Sciatic nerve (tissue), 2 donors: ENCODE results near the gene MYO1D. TPM values are rescaled to one million over a fixed set of nuclear protein-coding genes. Genes with fewer than 3 reads are reported as not detected.
"Not testable (repeated sequence)": the region's sequence is repeated elsewhere in the genome, so short reads cannot be mapped to it uniquely, and the experiment has no call there.

Experiments
- ATAC-seq: fragments of 200-7000 bp; cut with Tn5 transposase; one replicate; pipeline ENCODE4 v1.9.1; 2020; ENCODE audit warnings: mild to moderate bottlenecking, moderate library complexity
- DNase-seq: peaks from one replicate; pipeline ENCODE4 v3.0.0-alpha.2; 2020; ENCODE audit warnings: low spot score
- intact Hi-C: fragments of 100-400 bp; cut with DNase I; formaldehyde crosslinking; loops from one replicate; pipeline ENCODE4 v1.14.2; 2022
- total RNA-seq: library from RNA; stranded (reverse); fragmentation: NEBNext Ultra II Directional; extraction: Animal tissue kit (Norgen Biotek cat#: 25700); gene quantifications from one replicate; pipeline ENCODE4 v1.2.1, GENCODE V29; 2021
- donor health status: DM: no; HTN: no; CAD: no.
- donor health status: DM: no; HTN: no; CAD: no.

Gene MYO1D
- total RNA-seq, 1 donor from 2014 or later, result 57.8 TPM

DNA sequence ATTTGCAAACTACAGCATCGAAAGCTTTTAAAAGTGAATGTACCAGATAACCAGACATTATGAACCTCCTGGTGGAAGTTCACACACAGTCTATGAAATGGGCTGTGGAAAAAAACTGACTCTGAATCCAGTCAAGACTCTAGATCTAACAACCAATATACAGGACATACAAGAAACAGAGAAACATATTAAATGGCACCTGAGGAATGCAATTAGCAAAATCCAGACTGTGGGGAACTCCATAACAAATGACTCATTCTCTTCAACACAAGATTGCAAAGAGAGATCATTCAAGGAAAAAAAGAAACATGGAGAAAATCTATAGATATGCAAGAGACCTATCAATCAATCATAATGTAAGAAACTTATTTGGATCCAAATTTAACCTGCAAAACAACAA is 119.0 kb downstream of the MYO1D start:
- intact Hi-C loops, result loop anchor here (1.0 kb wide), 1 partner anchor 280 kb away; no protein-coding TSS in a partner anchor

DNA sequence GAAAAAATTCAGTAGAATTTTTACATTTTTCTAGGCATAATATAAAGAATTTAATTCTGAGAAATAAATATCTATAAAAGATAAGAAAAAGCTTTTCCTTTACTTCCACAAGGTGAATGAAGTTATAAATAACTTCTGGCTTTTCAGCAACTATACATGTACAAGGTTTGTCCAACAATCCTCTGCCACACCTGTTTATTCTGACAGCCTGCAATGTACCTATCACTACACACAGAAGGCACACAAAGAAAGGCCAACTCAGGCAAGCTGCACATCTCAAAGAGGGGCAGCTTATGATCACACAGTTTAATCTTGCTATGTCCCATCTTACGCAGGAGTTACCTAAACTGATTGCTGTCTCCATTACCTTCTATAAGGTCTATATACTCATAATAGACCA is 120.2 kb downstream of the MYO1D start:
- ATAC-seq (no peak), DNase-seq (no peak)
- intact Hi-C loops, result loop anchor here (1.0 kb wide), 1 partner anchor 278 kb away; no protein-coding TSS in a partner anchor

More for the DNA sequence above, 119.0 kb downstream of the MYO1D start:
- DNase-seq, result no peak
- ATAC-seq, result no peak

DNA sequence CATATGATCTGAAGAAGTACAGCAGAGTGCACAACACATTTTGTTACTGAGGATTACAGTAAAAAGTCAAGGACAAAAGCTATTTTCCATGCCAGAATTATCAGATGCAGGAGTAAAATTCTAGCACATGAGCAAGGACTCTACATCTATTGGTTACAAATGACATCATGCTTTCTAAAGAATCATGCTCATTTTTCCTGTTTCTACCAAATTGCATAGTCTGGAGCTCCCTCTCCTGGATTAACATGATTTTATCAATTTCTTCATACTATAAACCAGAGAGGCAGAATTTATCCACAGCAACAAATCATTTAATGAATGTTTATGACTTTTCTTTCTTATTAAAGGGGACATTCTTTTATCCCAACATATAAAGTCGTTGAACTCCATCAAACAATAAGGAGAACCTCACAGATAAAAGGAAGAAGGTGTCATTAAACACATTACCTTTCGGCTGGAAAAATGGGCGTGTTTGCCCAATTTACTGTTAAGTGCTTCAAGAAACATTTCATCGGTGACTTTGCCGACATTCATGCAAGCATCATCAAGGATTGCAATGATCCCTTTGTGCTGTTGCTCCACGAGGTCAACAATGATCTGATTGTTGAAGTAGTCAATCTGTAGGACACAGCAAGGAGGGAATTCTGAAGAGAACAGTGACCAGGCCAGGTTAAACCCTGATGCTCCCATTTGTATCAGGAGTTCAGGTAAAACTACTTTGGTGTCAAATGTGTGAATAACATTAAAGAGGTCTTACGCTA is 121.7 kb downstream of the MYO1D start:
- no peak for DNase-seq
- intact Hi-C loops, result no loop called here

DNA sequence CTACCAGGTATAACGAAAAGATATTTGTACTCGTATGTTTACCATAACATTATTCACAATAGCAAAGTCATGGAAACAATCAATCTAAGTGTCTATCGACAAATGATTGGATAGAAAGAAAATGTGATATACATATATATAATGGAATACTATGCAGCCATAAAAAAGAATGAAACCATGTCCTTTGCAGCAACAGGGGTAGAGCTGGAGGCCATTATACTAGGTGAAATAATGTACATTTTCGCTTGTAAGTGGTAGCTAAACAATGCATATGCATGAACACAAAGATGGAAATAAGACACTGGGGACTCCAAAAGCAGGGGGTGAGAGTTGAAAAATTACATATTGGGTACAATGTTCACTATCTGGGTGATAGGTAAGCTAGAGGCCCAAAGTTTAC is 124.0 kb downstream of the MYO1D start:
- no peak for DNase-seq
- ATAC-seq, result no peak
- intact Hi-C loops, result no loop called here

More for the DNA sequence above, 121.7 kb downstream of the MYO1D start:
- peak; percentile 89 for ATAC-seq

DNA sequence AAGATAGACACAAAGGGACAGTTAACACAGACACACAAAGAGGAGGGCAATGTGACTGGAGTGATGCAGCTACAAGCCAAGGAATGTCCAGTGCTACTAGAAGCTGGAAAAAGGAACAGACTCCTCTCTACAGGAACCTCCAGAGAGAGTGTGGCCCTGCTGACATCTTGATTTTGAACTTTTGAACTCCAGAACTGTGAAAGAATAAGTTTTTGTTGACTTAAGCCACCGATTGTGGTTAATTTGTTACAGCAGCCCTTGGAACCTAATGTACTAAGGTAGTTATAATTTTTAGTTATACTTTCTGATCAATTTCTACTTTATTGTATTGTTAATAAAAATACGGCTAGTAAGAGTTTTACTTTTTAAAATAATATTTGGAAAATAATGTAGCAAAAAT is 129.1 kb downstream of the MYO1D start:
- no peak for DNase-seq
- intact Hi-C loops, result no loop called here
- no peak for ATAC-seq

DNA sequence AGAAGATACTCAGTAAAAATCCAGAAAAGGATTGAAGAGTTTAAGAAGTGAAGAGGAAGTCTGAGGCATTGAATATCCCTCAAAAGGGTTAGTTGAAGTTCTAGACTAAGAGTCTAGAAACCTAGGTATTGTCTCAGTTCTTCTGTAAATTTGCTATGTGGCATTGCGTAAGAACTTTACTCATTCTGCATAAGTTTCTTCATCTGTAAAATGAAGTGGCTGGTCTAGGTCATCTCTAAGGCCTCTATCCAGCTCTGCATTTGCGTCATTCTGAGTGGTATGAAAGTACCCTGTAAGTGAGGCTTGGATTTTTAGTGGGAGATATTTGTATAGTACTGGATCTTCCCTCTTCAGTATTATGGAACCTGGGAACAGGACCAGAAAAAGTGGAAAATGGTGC is 130.2 kb downstream of the MYO1D start:
- DNase-seq (no peak), ATAC-seq (no peak)
- intact Hi-C loops, result no loop called here

DNA sequence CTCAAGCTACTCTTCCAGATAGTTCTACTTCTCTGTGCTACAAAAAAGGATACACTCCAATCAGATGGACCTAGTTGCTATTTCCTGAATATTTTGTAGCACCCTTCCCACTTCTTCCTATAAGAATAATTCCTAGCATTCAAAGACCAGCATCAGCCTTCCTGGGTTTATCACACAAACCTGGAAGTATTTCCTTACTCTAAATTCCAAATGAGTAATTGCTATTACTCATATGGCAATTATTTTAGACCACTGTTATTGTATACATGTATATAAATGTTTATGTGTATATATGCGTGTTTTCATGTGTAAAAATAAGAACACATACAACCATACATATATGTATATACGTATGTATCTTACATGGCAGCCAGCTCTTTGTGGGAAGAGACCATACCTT is 130.6 kb downstream of the MYO1D start:
- DNase-seq (no peak), ATAC-seq (no peak)
- intact Hi-C loops, result no loop called here

DNA sequence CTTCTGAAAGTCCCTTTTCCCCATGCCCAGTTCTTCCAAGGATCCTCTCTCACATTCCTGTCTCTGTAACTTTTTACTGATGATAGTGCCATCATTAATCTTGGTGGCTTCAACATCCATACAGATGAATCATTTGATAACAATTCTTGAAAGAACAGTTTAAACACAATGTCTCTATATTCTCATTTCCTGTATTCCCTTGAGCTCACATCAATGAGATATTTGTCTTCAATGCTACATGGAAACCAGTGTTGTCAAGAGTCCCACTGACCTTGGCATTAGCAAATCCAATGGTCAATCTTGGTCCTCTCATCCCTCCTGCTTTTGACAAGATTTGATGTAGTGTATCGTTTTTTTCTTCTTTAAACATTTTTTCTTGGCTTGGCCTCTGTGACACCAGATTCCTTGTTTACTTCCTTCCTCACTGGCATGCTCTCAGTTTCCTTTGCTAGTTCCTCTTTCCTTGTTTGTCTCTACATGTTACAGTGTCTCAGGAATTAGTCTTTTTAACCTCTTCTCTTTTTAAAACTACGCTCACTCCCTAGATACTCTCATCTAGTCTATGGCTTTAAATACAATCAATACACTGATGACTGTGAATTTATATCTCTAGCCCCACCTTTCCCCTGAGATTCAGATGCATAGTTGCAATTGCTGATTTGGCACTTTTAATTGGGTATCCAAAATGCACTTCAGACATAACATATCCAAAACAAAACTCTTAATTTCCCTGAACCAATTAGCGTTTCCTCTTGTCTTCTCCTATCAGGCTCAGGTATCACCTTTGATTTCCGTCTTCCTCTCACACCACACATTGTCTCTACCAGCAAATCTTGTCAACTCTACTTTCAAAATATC is 134.0 kb downstream of the MYO1D start:
- ATAC-seq (no peak), DNase-seq (no peak)
- intact Hi-C loops, result no loop called here

DNA sequence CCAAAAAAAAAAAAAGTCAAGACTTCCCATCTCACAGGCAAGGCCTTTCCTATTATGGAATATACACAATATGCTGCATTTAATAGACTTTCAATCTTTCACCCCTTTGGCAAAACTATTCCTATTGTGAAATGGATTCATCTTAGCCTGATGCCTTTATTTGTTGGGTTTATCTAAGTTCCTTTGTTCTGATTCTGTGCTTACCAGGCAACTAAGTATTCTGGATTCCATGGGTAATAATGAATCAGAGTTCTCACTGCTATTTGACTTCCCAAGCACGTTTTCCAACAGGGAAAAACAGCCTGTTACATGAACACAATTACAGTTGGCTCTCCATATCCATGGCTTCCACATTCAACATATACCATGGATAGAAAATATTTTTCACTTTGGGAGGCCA is 135.5 kb downstream of the MYO1D start:
- intact Hi-C loops, result no loop called here
- ATAC-seq (no peak), DNase-seq (no peak)

DNA sequence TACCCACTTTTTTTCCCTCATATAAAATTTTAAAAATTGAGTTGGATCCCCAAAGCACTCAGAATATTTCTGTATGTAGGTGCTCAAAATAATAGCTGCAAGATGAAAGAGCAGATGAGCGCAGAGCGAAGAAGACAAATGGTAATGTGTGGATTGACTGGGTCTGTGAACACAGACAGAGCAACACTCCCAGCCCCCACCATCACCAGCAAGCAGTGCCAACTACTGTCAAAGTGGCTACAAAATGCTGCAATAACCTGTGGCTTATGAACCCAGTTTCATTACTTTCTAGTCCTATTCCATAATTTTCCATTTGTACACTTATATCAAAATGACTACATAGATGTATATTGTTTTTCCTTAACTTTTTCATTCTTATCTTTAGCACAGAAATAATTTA is 137.2 kb downstream of the MYO1D start:
- DNase-seq (no peak), ATAC-seq (no peak)
- intact Hi-C loops, result no loop called here

DNA sequence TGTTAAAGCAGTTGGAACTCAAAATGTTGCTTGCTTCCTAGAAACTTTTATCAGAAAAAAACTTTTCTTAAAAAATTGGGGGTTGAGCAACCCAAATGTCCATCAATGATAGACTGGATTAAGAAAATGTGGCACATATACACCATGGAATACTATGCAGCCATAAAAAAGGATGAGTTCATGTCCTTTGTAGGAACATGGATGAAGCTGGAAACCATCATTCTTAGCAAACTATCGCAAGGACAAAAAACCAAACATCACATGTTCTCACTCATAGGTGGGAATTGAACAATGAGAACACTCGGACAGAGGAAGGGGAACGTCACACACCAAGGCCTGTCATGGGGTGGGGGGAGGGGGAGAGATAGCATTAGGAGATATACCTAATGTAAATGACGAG is 137.8 kb downstream of the MYO1D start:
- intact Hi-C loops, ATAC-seq, DNase-seq: not testable (repeated sequence)

DNA sequence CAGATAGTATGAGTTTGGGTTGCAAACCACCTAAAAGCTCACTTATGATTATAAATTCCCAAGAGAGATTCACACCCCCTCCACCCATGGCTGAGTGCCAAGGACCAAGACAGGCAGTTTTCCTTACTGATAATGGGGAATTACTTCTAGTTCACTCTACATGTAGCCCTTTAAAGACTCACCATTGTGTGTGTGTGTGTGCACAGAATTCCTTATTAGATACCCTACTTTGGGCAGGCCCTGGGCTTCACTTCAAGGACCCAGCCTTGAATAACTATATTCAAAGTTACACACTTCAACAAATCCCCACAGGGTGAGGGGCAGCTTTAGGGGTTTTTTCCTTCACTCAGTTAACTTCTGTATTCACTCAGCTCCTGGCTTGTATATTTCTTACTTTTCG is 143.5 kb downstream of the MYO1D start:
- intact Hi-C loops, result no loop called here
- ATAC-seq (no peak), DNase-seq (no peak)

DNA sequence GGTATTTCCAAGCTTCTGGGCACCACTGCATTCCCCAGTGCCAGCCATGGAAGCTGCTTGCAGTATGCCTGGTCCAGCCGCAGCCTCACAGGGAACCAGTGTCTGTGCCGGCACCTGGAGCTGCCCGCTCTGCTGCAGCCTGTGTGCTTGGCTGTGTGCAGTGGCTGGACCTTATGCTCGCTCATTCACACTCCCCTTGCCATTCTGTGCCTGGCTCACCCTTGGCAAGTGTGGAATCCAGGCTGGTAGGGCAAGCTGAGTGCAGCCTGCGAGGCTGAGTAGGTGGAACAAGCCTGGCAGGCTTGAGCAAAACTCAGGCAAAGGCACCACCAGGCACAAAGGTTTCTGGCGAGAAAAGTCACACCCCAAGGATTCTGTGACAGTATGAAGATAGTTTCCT is 144.0 kb downstream of the MYO1D start:
- intact Hi-C loops, result no loop called here

DNA sequence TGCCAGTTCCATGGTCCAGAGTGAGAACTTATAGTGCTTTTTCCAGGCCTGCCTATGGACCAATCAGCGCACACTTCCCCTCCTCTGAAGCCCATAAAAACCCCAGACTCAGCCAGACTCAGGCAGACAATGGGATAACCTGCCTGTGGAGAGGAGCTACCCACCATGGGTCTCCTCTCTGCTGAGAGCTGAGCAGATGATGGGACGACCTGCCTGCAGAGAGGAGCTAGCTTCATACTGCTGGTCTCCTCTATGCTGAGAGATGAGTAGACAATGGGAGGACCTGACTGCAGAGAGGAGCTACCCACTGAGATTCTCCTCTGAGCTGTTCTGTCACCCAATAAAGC is 144.7 kb downstream of the MYO1D start:
- no peak for DNase-seq
- ATAC-seq, result no peak
- intact Hi-C loops, result no loop called here

More for the DNA sequence above, 144.0 kb downstream of the MYO1D start:
- DNase-seq, result no peak
- ATAC-seq, result no peak

DNA sequence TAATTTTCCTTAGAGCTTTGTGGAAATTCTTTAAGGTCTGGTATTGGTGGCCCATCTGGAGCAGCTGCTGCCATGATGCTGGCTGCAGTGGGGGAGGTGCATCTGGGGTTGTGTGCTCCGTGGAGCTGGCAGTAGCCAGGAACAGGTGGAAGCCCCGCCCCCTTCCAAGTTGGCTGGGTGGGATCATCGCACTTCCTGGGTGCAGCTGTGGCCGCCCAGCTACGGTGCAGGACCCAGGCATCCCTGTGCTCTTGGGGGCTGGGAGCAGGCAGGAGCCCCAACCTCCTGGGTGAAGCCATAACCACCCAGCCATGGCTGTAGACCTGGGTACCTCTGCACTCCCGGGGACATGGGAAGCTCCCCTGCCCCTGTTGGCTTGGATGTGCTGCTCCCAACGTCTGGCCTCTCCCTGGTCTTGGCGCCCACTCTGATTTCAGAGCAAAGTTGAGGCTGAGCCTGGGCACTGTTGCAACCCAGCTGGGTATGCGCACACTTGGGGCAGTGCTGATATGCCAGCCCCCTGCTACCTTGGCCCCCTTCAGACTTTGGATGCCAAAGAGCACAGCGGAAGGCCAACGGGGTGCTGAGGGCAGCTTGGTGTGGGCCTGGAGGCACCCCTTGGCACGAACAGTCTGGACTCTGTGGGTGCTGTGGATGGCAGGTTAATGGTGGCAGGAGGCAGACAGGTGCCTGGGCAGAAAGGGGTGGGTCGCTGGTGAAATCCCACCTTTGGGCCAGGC is 145.2 kb downstream of the MYO1D start:
- ATAC-seq (no peak), DNase-seq (no peak)
- intact Hi-C loops, result no loop called here

DNA sequence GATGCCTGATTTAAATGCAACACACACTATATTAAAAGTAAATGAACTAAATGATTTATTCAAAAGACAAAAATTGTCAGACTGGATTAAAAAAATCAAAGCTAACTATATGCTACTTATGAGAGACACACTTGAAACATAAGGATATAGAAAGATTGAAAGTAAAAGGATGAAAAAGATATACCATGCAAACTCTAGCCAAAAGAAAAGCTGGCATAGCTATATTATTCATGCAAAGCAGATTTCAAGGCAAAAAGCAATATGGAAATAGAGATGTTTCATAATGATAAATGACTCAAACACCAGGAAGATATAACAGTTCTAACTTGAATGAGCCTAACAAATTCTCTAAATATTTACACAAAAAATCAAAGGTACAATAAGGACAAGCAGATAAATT is 149.2 kb downstream of the MYO1D start:
- ATAC-seq (no peak), DNase-seq (no peak)
- intact Hi-C loops, result no loop called here

DNA sequence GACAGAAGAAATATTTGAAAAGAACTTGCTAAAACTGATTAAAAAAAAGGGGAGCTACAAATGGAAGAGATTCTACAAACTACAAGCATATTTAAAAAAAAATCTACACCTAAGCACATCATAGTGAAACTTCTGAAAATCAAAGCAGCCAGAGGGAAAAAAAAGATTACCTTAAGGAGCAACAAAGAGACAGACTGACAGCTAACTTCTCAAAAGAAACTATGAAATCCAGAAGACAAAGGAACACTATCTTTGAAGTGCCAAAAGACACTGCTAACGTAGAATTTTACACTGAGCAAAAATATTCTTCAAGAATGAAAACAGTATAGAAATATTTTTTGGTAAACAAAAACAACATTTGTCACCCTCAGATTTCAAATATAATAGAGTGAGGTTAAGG is 151.2 kb downstream of the MYO1D start:
- intact Hi-C loops, result no loop called here
- no peak for DNase-seq
- ATAC-seq, result no peak

DNA sequence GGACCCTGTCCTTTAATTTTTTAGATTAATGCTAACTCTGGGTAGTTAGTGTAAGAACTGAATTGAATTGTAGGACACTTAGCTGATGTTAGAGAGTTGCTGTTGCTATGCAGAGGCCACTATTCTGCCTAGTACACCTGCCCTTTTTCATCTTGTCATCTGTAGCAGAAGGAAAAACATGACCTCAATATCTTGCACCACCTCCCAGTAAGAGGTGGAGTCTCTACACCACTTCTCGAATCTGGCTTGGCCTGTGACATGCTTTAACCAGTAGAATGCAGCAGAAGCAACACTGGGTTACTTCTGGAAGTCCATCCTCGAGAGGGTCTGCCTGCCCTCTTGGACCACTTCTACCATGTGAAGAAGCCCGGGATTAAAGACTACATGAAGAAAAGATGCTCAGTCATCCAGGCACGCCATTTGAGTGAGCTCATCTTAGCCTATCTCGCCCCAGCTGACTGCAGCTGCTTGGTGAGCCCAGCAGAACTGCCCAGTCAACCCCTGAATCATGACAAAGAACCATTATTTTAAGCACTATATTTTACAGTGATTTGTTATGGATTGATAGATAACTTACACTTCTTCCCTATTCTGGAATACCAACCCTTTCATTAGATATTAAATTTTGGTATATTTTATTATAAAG is 153.5 kb downstream of the MYO1D start:
- intact Hi-C loops, result loop anchor here (5.0 kb wide), 1 partner anchor 1819 kb away; no protein-coding TSS in a partner anchor
- ATAC-seq (no peak), DNase-seq (no peak)

DNA sequence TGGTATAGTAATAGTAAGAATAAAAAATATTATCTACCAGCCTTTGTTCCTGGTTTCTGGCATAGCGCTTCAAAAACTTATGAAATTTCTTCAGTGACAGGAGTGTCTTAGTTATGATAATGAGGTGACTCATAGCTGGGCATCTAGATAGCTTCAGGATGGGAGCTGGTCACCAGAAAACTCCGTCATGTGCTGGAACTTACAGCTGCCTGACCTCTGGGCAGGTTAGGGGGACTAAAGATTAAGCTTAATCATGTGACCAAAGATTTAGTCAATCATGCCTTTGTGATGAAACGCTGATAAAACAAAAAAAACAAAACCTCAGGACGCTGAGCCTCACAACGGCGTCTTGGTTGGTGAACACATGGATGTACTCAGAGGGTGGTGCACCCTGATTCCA is 154.2 kb downstream of the MYO1D start:
- intact Hi-C loops, result loop anchor here (5.0 kb wide), 1 partner anchor 1820 kb away; no protein-coding TSS in a partner anchor
- ATAC-seq, result no peak
- no peak for DNase-seq
